Stimulated activated memory B cell treated with anti-CD40 and anti-IgM and Interleukin-4, amounts not matched to agents 10 μg/mL and 1 μg/mL and 100 μg/mL, for 72 hours (primary cell): ENCODE data around the gene HBQ1.
"Not testable (repeated sequence)": the region's sequence is repeated elsewhere in the genome, so short reads cannot be mapped to it uniquely, and the experiment has no call there.

ENCODE experiments used
- ATAC-seq: fragments of 150-1000 bp; cut with Tn5 transposase; 2 replicates; pipeline ENCODE4 v1.10.0; 2021
- H3K27ac Mint-ChIP-seq: one replicate; pipeline ENCODE4 v1.8.0; 2022; ENCODE audit warnings: mild to moderate bottlenecking, mixed read lengths
- H3K27me3 Mint-ChIP-seq: one replicate; pipeline ENCODE4 v1.8.0; 2022; ENCODE audit warnings: mixed read lengths
- H3K36me3 Mint-ChIP-seq: one replicate; pipeline ENCODE4 v1.8.0; 2022; ENCODE audit warnings: mixed read lengths
- H3K4me1 Mint-ChIP-seq: one replicate; pipeline ENCODE4 v1.8.0; 2022; ENCODE audit warnings: mixed read lengths
- H3K4me3 Mint-ChIP-seq: one replicate; pipeline ENCODE4 v1.8.0; 2022; ENCODE audit warnings: mild to moderate bottlenecking, moderate library complexity, mixed read lengths
- H3K9me3 Mint-ChIP-seq: one replicate; pipeline ENCODE4 v1.8.0; 2022; ENCODE audit warnings: mixed read lengths

The HBQ1 gene

DNA sequence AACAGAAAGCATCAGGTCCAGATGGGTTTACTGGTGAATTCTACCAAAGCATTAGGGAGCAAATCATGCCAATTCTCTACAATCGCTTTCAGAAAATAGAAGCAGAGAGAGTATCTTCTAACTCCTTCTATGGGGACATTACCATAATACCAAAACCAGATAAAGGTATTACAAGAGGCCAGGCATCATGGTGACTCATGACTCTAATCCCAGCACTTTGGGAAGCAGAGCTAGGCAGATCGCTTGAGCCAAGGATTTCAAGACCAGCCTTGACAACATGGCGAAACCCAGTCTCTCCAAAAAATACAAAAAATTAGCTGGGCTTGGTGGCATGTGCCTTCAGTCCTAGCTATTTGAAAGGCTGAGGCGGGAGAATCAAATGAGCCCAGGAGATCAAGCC lies 23.0 kb downstream of the HBQ1 start:
- H3K27me3 Mint-ChIP-seq, result no peaks in the 10 kb centered on the region
- H3K36me3 Mint-ChIP-seq, result peaks cover 29% of the 10 kb centered on the region
- no peak for ATAC-seq
- H3K9me3 Mint-ChIP-seq, result no peaks in the 10 kb centered on the region
- no peaks in the 10 kb centered on the region for H3K4me1 Mint-ChIP-seq
- H3K27ac Mint-ChIP-seq, result no peak overlapping the region
- H3K4me3 Mint-ChIP-seq, result no peak overlapping the region

DNA sequence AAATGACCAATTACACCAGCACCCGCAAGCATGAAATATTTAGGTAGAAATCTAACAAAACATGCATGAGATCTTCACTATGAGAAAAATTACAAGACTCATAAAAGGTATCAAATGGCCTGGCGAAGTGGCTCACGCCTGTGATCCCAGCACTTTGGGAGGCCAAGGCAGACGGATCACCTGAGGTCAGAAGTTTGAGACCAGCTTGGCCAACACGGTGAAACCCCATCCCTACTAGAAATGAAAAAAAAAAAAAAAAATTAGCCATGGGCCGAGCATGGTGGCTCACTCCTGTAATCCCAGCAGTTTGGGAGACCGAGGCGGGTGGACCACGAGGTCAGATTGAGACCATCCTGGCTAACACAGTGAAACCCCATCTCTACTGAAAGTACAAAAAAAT lies 23.8 kb downstream of the HBQ1 start:
- not testable (repeated sequence) for H3K27ac Mint-ChIP-seq, H3K4me3 Mint-ChIP-seq, H3K9me3 Mint-ChIP-seq, H3K27me3 Mint-ChIP-seq, ATAC-seq, H3K4me1 Mint-ChIP-seq
- peaks cover 35% of the 10 kb centered on the region for H3K36me3 Mint-ChIP-seq

DNA sequence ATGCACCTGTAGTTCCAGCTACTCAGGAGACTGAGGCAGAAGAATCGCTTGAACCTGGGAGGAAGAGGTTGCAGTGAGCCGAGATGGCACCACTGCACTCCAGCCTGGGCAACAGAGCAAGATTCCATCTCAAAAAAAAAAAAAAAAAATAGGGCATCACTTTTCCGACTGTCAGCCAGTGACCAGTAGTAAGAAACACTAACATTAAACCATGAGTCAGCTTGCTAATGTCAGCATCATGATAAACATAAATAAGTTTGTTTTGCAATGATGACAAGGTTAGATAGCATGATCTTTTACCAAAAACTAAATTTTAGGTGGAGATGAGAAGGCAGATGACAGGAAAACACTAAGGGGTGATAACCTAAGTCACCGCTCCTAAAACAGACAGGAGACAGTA lies 29.1 kb downstream of the HBQ1 start:
- H3K4me1 Mint-ChIP-seq, H3K27me3 Mint-ChIP-seq, H3K9me3 Mint-ChIP-seq, H3K4me3 Mint-ChIP-seq, H3K27ac Mint-ChIP-seq, ATAC-seq: not testable (repeated sequence)
- H3K36me3 Mint-ChIP-seq, result peaks cover 36% of the 10 kb centered on the region

DNA sequence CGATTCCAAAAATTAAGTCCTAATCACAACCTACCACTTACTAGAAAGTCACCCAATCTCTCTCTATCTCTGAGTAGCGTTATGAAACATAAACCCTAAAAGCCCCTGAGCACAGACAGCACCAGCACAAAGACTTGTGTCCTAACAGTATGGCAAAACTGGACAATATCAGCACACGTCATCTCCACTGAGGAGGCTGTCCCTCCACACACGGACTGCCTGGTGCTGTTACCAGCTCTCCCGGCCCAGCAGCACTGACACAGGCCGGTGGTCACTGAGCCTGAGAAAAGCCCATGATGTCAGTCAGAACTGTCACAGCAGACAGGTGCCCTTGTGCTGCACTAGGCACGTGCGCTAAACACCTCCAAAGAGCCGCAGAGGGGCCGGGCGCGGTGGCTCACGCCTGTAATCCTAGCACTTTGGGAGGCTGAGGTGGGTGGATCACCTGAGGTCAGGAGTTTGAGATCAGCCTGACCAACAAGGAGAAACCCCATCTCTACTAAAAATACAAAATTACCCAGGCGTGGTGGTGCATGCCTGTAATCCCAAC lies 31.4 kb downstream of the HBQ1 start:
- not testable (repeated sequence) for ATAC-seq, H3K27me3 Mint-ChIP-seq, H3K4me1 Mint-ChIP-seq, H3K27ac Mint-ChIP-seq, H3K4me3 Mint-ChIP-seq, H3K9me3 Mint-ChIP-seq
- peaks cover 29% of the 10 kb centered on the region for H3K36me3 Mint-ChIP-seq

DNA sequence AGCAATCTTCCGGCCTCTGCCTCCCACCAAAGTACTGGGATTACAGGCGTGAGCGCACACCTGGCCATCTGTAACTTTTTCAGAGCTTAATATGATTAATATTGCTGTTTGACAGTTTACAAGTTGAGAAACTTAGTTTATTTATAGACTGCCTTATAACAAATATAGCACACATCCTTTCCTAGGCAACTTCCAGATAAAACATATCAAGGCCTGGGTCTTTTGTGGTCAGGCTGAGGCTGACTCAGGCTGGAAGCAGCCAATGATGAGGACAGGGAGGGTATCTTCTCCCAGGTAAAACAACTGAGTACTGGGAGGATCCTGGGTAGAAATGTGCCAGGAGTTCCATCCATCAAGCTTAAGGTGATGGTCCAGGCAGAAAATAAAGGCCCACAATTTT lies 32.7 kb downstream of the HBQ1 start:
- Mint-ChIP-seq H3K27me3 (no peaks in the 10 kb centered on the region), H3K4me3 (no peak overlapping the region), H3K27ac (no peak overlapping the region), H3K9me3 (no peaks in the 10 kb centered on the region), H3K36me3 (peaks cover 25% of the 10 kb centered on the region), H3K4me1 (peaks cover 4% of the 10 kb centered on the region)
- no peak for ATAC-seq

DNA sequence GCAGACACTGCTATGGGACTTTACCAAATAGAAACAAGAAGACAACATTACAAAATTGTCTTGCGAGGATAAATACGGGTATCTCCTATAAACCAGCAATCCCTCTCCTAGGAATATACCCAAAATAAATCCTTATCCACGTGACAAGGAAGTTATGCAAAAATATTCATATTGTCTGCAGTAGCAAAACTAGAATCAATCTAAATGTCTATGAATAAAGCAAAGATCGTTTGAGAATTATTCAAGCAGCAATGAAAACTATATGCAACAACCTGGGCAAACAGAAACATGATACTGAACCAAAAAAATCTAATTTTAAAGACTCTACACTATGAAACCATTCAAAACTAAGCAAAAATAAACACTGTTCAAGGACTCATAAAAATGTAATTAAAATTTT lies 39.8 kb downstream of the HBQ1 start:
- H3K27me3 Mint-ChIP-seq, result no peaks in the 10 kb centered on the region
- no peaks in the 10 kb centered on the region for H3K9me3 Mint-ChIP-seq
- no peak overlapping the region for H3K27ac Mint-ChIP-seq
- ATAC-seq, result no peak
- no peak overlapping the region for H3K4me3 Mint-ChIP-seq
- no peaks in the 10 kb centered on the region for H3K4me1 Mint-ChIP-seq
- H3K36me3 Mint-ChIP-seq, result peaks cover 24% of the 10 kb centered on the region

DNA sequence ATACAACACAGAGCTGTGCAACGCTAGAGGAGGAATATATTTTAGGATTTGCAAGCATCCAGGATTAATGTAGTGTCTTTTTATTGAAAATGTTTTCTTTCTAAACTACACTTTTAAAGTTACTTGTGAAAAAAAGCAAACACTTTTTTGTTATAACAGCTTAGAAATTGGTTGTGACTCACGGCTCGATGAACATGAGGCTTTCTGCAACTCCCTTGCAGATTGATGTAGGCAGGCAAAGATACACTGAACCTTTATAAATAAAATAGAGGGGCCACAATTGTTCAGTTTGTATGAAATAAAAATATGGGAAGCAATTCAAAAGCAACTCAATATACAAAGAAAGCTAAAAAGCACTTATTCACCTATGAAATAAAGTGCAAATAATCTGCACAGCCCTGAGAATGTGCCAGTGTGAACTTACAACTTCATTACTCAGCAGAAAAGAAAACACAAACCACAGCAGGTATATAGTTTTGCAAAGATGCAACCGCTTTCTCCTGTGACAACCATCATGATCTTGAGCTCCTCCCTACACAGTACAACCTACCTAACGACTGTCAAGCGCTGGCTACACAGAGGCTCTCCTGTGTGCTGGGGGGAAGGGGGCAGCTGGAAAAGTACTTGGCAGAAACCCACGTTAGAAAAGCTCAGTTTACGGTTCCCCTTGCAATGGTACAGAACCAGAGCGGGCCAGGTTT lies 48.0 kb downstream of the HBQ1 start:
- H3K27me3 Mint-ChIP-seq, result no peaks in the 10 kb centered on the region
- peak; percentile 5 for ATAC-seq
- H3K9me3 Mint-ChIP-seq, result no peaks in the 10 kb centered on the region
- H3K27ac Mint-ChIP-seq, result peak overlapping the region; percentile 93
- peak overlapping the region; percentile 90 for H3K4me3 Mint-ChIP-seq
- peaks cover 21% of the 10 kb centered on the region for H3K36me3 Mint-ChIP-seq
- peaks cover 30% of the 10 kb centered on the region for H3K4me1 Mint-ChIP-seq

DNA sequence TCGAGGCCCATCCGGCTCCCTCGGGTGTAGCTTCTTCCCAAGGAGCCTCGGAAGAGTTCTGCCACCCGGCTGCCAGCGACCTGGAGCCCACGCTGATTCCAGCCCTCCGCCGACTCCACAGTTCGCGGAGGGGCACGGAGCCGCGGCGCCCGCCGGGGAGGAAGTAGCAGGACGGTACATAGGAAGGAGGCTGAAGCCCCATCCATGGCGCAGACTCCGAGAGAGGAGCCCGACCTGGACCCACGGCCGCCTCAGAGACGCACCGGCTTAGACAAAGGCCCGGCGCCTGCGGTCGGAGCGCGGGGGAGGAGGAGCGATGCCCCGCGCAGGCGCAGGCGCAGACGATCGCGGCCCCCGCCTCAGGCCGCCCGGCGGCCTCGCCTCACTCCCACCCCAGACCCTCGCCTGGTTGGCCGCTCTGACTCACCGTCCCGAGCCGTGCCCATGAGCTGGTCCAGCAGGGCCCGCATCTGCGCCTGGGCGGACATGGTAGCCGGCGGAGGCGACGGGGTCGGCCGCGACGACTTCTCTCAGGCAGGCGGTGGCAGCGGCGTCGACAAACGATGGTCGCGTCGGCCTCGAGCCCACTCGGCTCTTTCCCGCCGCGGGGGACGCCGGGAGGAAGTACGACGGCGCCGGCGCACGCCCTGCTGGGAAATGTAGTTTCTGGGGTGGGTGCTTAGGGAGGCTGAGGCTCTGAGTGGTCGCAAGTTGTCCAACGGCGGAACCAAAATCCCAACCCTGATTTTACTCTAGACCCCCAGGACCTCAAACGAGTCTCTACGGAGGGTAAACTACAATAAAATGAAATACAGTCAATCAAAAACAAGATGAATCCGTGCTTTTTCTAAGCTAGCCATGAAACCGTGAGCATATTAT lies 48.8 kb downstream of the HBQ1 start, which contains the start of gene LUC7L:
Gene LUC7L (minus strand): TSS at position 598 of the 879 bp plus-strand sequence. CDS start 110 bp downstream, at position 488.
- Mint-ChIP-seq H3K4me3 (peak within 1 kb of the TSS; percentile 90), H3K27me3 (no peaks in the 10 kb centered on the region), H3K9me3 (no peaks in the 10 kb centered on the region), H3K27ac (peak within 1 kb of the TSS; percentile 93), H3K4me1 (peaks cover 30% of the 10 kb centered on the region), H3K36me3 (peaks cover 14% of the 10 kb centered on the region)
- ATAC-seq, result peak; percentile 96

DNA sequence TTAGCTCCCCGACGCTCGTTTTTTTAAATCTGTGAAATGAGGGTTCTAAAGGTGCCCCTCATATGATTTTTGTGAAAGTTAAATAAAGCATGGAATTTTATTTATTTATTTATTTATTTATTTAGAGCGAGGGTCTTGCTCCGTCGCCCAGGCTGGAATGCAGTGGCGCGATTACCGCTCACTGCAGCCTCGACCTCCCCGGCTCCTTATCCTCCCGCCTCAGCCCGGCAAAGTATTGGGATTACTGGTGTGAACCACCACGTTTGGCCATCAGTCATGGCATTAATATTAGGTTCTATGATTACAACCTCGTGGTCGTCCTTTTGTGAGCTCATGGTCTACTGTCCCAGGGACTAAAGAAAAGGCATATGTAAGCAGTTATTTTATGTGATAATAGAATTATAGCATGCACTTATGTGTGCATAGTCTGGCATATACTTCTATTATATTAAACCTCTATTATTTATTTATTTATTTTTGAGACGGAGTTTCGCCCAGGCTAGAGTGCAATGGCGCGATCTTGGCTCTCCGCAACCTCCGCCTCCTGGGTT lies 49.5 kb downstream of the HBQ1 start:
- H3K27ac Mint-ChIP-seq, result peak overlapping the region; percentile 93
- peak overlapping the region; percentile 90 for H3K4me3 Mint-ChIP-seq

DNA sequence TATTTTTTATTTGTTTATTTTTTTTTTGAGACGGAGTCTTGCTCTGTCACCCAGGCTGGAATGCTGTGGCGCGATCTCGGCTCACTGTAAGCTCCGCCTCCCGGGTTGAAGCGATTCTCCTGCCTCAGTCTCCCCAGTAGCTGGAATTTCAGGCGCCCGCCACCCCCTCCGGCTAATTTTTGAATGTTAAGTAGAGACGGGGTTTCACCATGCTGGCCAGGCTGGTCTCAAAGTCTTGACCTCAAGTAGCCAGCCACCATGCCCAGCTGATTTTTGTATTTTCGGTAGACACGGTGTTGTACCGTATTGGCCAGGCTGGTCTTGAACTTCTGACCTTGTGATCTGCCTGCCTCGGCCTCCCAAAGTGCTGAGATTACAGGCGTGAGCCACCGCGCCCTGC lies 50.1 kb downstream of the HBQ1 start:
- H3K9me3 Mint-ChIP-seq, ATAC-seq, H3K27me3 Mint-ChIP-seq, H3K4me3 Mint-ChIP-seq, H3K27ac Mint-ChIP-seq: not testable (repeated sequence)
- Mint-ChIP-seq H3K4me1 (peaks cover 33% of the 10 kb centered on the region), H3K36me3 (peaks cover 14% of the 10 kb centered on the region)

More for the DNA sequence above, 49.5 kb downstream of the HBQ1 start:
- no peak for ATAC-seq
- H3K4me1 Mint-ChIP-seq, result peaks cover 30% of the 10 kb centered on the region
- H3K36me3 Mint-ChIP-seq, result peaks cover 14% of the 10 kb centered on the region
- H3K27me3 Mint-ChIP-seq, result no peaks in the 10 kb centered on the region
- H3K9me3 Mint-ChIP-seq, result no peaks in the 10 kb centered on the region
